CD14-positive monocyte (primary cell): ENCODE data around the gene TULP3. TPM values are rescaled to one million over a fixed set of nuclear protein-coding genes. Genes with fewer than 3 reads are reported as not detected.

Experiments
- DNase-seq, 3 donors: peaks; one replicate each; pipeline ENCODE4 v3.0.0-alpha.2; 2011 to 2022
- H2AFZ ChIP-seq: 2 replicates; pipeline ENCODE4 v1.6.0; 2012; ENCODE audit warnings: mild to moderate bottlenecking, low read depth, low read length, inconsistent platforms; ENCODE audit not compliant: insufficient read depth, poor library complexity, severe bottlenecking
- H3K27ac ChIP-seq, 2 donors: 1 replicate in 1 of 2; 2 replicates in 1 of 2; pipeline ENCODE4 v1.5.1; 2012 to 2013; ENCODE audit warnings: low read length in 2 of 2, control low read depth in 1 of 2, inconsistent platforms in 1 of 2, low read depth in 1 of 2, mild to moderate bottlenecking in 1 of 2
- H3K27me3 ChIP-seq, 2 donors: one replicate each; pipeline versions ENCODE4 v1.6.0 to v1.6.1; 2011 to 2013; ENCODE audit warnings: low read length in 2 of 2; ENCODE audit not compliant: control insufficient read depth in 2 of 2, insufficient read depth in 2 of 2
- H3K36me3 ChIP-seq, 2 donors: replicated peaks in 1 of 2; 1 replicate in 1 of 2; 2 replicates in 1 of 2; pipeline versions ENCODE4 v1.5.1 to v1.6.1; 2012 to 2013; ENCODE audit warnings: low read length in 2 of 2, control low read depth in 1 of 2, inconsistent platforms in 1 of 2, mild to moderate bottlenecking in 1 of 2; ENCODE audit not compliant: insufficient read depth in 2 of 2, control insufficient read depth in 1 of 2
- H3K4me1 ChIP-seq, 2 donors: 1 replicate in 1 of 2; 2 replicates in 1 of 2; pipeline versions ENCODE4 v1.5.1 to v1.6.1; 2012 to 2013; ENCODE audit warnings: low read length in 2 of 2, control low read depth in 1 of 2, inconsistent platforms in 1 of 2, mild to moderate bottlenecking in 1 of 2, moderate library complexity in 1 of 2; ENCODE audit not compliant: insufficient read depth in 2 of 2, control insufficient read depth in 1 of 2
- H3K4me2 ChIP-seq: replicated peaks from 2 replicates; pipeline ENCODE3; 2012; ENCODE audit warnings: low read length, moderate library complexity, mild to moderate bottlenecking; ENCODE audit not compliant: poor library complexity, severe bottlenecking; ENCODE audit errors: extremely low read depth
- H3K4me3 ChIP-seq, 3 experiments: fragments of 200-600 bp in 1 of 3; sonication (generic) in 1 of 3; replicated peaks in 1 of 3; 1 replicate in 2 of 3; 2 replicates in 1 of 3; pipeline ENCODE4 v1.5.1; 2011 to 2013; ENCODE audit warnings: low read length in 3 of 3, mild to moderate bottlenecking in 3 of 3, control low read depth in 2 of 3, low read depth in 2 of 3, inconsistent platforms in 1 of 3, moderate library complexity in 1 of 3
- H3K79me2 ChIP-seq: 2 replicates; pipeline ENCODE4 v1.6.0; 2012; ENCODE audit warnings: mild to moderate bottlenecking, control low read depth, inconsistent platforms, low read length, moderate library complexity; ENCODE audit not compliant: insufficient read depth
- H3K9ac ChIP-seq: 2 replicates; pipeline ENCODE4 v1.6.0; 2017; ENCODE audit warnings: low read length, mild to moderate bottlenecking; ENCODE audit not compliant: insufficient read depth, poor library complexity, severe bottlenecking
- H3K9me3 ChIP-seq, 2 donors: replicated peaks in 1 of 2; 1 replicate in 1 of 2; 2 replicates in 1 of 2; pipeline versions ENCODE4 v1.5.1 to v1.6.1; 2012 to 2013; ENCODE audit warnings: low read length in 2 of 2, control low read depth in 1 of 2; ENCODE audit not compliant: control insufficient read depth in 1 of 2, insufficient read depth in 1 of 2
- H4K20me1 ChIP-seq: 2 replicates; pipeline ENCODE4 v1.6.0; 2012; ENCODE audit warnings: mild to moderate bottlenecking, low read length, control low read depth, moderate library complexity; ENCODE audit not compliant: insufficient read depth
- H3K27ac Mint-ChIP-seq, 7 donors: one replicate each; pipeline ENCODE4 v1.8.0; 2020; ENCODE audit warnings: mild to moderate bottlenecking in 7 of 7, mixed read lengths in 7 of 7, moderate library complexity in 6 of 7, inconsistent platforms in 2 of 7
- H3K27me3 Mint-ChIP-seq, 3 donors: one replicate each; pipeline ENCODE4 v1.8.0; 2021 to 2022; ENCODE audit warnings: low read depth in 3 of 3, mild to moderate bottlenecking in 3 of 3, mixed read lengths in 3 of 3, moderate library complexity in 3 of 3, inconsistent platforms in 1 of 3
- H3K36me3 Mint-ChIP-seq, 2 donors: one replicate each; pipeline ENCODE4 v1.8.0; 2020; ENCODE audit warnings: mixed read lengths in 2 of 2, inconsistent platforms in 1 of 2, mild to moderate bottlenecking in 1 of 2
- H3K4me1 Mint-ChIP-seq: one replicate; pipeline ENCODE4 v1.8.0; 2020; ENCODE audit warnings: mild to moderate bottlenecking, mixed read lengths
- H3K4me3 Mint-ChIP-seq, 2 donors: one replicate each; pipeline ENCODE4 v1.8.0; 2020; ENCODE audit warnings: mild to moderate bottlenecking in 2 of 2, mixed read lengths in 2 of 2, moderate library complexity in 1 of 2
- H3K9me3 Mint-ChIP-seq, 7 donors: one replicate each; pipeline ENCODE4 v1.8.0; 2020 to 2022; ENCODE audit warnings: mixed read lengths in 7 of 7, mild to moderate bottlenecking in 6 of 7, moderate library complexity in 6 of 7, inconsistent platforms in 2 of 7
- CTCF ChIP-seq: fragments of 200-600 bp; IDR thresholded peaks from one replicate; pipeline ENCODE4 v1.8.0; 2022; ENCODE audit warnings: antibody characterized with exemption, mild to moderate bottlenecking
- WGBS: methylation state at CpG from one replicate; pipeline ENCODE4 v1.1.5; 2013; ENCODE audit warnings: missing lambda C conversion rate; ENCODE audit not compliant: insufficient coverage; 5-methylcytosine and 5-hydroxymethylcytosine counted together
- intact Hi-C, 2 donors: fragments of 100-400 bp; cut with micrococcal nuclease; formaldehyde crosslinking; loops; one replicate each; pipeline versions ENCODE4 v1.15.0 to v1.15.1; 2023
- polyA plus RNA-seq, 3 donors: library from polyadenylated mRNA; depleted of rRNA in 1 of 3; unstranded in 2 of 3; stranded (reverse) in 1 of 3; fragments of 300-500 nt in 2 of 3; fragments of >200 nt in 1 of 3; fragmentation: Illumina TruSeq in 2 of 3; gene quantifications; 1 replicate in 2 of 3; 2 replicates in 1 of 3; pipeline ENCODE4 v1.2.3, GENCODE V29; 2012 to 2021

Gene TULP3
- polyA plus RNA-seq, 3 donors = 1.7 to 3.6 (median 2.3) TPM

GRCh38 chr12:2855546-2855945 lies 35.1 kb upstream of the TULP3 start:
- Histone ChIP-seq H2AFZ (no peak overlapping the region), H3K27me3 (no peaks in the 10 kb centered on the region), H3K27ac (no peak overlapping the region), H3K4me1 (no peaks in the 10 kb centered on the region), H4K20me1 (no peaks in the 10 kb centered on the region), H3K4me2 (no peak overlapping the region), H3K79me2 (no peaks in the 10 kb centered on the region), H3K9me3 (no peaks in the 10 kb centered on the region), H3K9ac (no peak overlapping the region), H3K36me3 (peaks cover 20 to 39% of the 10 kb centered on the region in 2 donors), H3K4me3 (no peak overlapping the region)
- no peak overlapping the region for H3K27ac Mint-ChIP-seq
- H3K4me1 Mint-ChIP-seq = peaks cover 4% of the 10 kb centered on the region
- TF ChIP-seq CTCF = no peak
- WGBS = 84% methylated on average over 6 of the region's 7 CpGs
- no peak for DNase-seq
- H3K27me3 Mint-ChIP-seq = peaks cover 0 to 2% (median 1%) of the 10 kb centered on the region in 3 donors
- H3K4me3 Mint-ChIP-seq = no peak overlapping the region
- H3K36me3 Mint-ChIP-seq = peaks cover 33 to 48% of the 10 kb centered on the region in 2 donors
- H3K9me3 Mint-ChIP-seq = peaks cover 0 to 2% (median 0%) of the 10 kb centered on the region in 7 donors
- intact Hi-C loops = loop anchor here (10.0 kb wide), 3 partner anchors 89 to 189 kb away; no protein-coding TSS in a partner anchor

DNA sequence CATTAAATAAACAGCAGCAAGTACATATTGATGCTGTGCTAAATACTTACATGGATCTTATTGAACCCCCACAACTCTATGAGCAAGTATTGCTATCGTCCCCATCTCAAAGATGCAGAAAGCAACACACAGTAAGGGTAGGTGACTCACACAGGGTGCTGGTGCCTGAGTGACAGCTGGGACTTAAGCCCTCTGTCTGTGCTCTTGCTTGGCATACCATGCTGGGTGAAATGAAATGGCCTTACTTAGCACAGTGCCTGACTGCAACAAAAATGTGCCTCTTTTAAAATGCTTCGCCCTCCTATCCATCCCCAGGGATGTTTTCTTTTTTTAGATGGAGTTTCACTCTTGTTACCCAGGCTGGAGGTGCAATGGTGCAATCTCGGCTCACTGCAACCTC lies 34.6 kb upstream of the TULP3 start:
- Mint-ChIP-seq H3K27ac (no peak overlapping the region), H3K27me3 (peaks cover 0 to 2% (median 1%) of the 10 kb centered on the region in 3 donors), H3K4me3 (no peak overlapping the region), H3K9me3 (peaks cover 0 to 2% (median 0%) of the 10 kb centered on the region in 7 donors), H3K36me3 (peaks cover 34 to 53% of the 10 kb centered on the region in 2 donors), H3K4me1 (peaks cover 4% of the 10 kb centered on the region)
- intact Hi-C loops = loop anchor here (10.0 kb wide), 3 partner anchors 89 to 189 kb away; no protein-coding TSS in a partner anchor
- H3K9ac ChIP-seq = no peak overlapping the region
- no peaks in the 10 kb centered on the region for H4K20me1 ChIP-seq
- H3K4me1 ChIP-seq = no peaks in the 10 kb centered on the region
- H2AFZ ChIP-seq = no peak overlapping the region
- H3K9me3 ChIP-seq = no peaks in the 10 kb centered on the region
- no peak for TF ChIP-seq CTCF
- 100% methylated on average over 1 of the region's 3 CpGs for WGBS
- no peak overlapping the region for H3K4me2 ChIP-seq
- H3K27me3 ChIP-seq = no peaks in the 10 kb centered on the region
- H3K79me2 ChIP-seq = no peaks in the 10 kb centered on the region
- H3K27ac ChIP-seq = no peak overlapping the region
- H3K4me3 ChIP-seq = no peak overlapping the region
- H3K36me3 ChIP-seq = peaks cover 20 to 39% of the 10 kb centered on the region in 2 donors
- DNase-seq = no peak
